ENCODE measurements around the gene ALDH1A2.

GRCh38 chr15:57921371-57921770 lies 144.1 kb downstream of the ALDH1A2 start:
- TF ChIP-seq CTCF (IDR thresholded peaks at IDR 0.05): no peak
- no peak for TF ChIP-seq POLR2A (IDR thresholded peaks at IDR 0.05)
- TF ChIP-seq EP300 (IDR thresholded peaks at IDR 0.05): no peak

Measured in tibial nerve (tissue), 4 donors.